ENCODE results near the gene LPAR5. TPM values are rescaled to one million over a fixed set of nuclear protein-coding genes. Genes with fewer than 3 reads are reported as not detected.

LPAR5 gene
- total RNA-seq, 1 experiment from 2014 or later = 0.22 TPM

DNA sequence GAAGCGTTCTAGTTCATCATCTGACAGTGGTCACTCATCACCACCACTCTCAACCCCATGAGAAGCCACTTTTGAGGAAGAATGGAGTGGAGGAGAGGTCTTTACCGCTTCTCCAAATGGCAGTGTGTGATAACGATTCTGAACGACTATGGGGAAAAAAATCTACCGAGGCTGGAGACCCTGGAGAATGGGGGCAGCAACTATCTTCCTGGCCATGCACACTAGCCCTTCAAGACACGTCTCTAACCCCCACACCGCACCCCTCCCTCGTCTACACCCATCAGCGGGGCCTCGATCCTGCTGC is 26.8 kb upstream of the LPAR5 start:
- no peak overlapping the region for H2BK120ac ChIP-seq (ENCODE audit: low read depth, low read length, poor library complexity, severe bottlenecking)
- Mint-ChIP-seq H3K27ac (peak overlapping the region; percentile 96 to 99 (median 98)), H3K27me3 (ENCODE audit: low read depth) (no peaks in the 10 kb centered on the region), H3K36me3 (ENCODE audit: insufficient read depth in 1 of 3, low read depth in 3 of 3) (peaks cover 6 to 20% (median 16%) of the 10 kb centered on the region in 3 experiments), H3K9me3 (no peaks in the 10 kb centered on the region), H3K4me3 (peak overlapping the region; percentile 94 to 96), H3K4me1 (peaks cover 10% of the 10 kb centered on the region in 2 experiments)
- no peaks in the 10 kb centered on the region for H3K4me1 ChIP-seq (ENCODE audit: insufficient read depth, low read length)
- no peak overlapping the region for H2BK20ac ChIP-seq (ENCODE audit: low read depth, low read length, poor library complexity, severe bottlenecking)
- H3K9me3 ChIP-seq (ENCODE audit: control insufficient read depth, low read depth, low read length) = no peaks in the 10 kb centered on the region
- H3K79me1 ChIP-seq (ENCODE audit: insufficient read depth, low read depth, low read length, poor library complexity, severe bottlenecking) = no peaks in the 10 kb centered on the region
- H3K79me2 ChIP-seq (ENCODE audit: insufficient read depth, low read length) = no peaks in the 10 kb centered on the region
- no peak overlapping the region for H2BK15ac ChIP-seq (ENCODE audit: low read depth, low read length)
- no peak overlapping the region for H2AFZ ChIP-seq (ENCODE audit: low read length)
- no peak overlapping the region for H3K56ac ChIP-seq (ENCODE audit: insufficient read length, low read depth, low read length)
- TF ChIP-seq, protein P1, sequence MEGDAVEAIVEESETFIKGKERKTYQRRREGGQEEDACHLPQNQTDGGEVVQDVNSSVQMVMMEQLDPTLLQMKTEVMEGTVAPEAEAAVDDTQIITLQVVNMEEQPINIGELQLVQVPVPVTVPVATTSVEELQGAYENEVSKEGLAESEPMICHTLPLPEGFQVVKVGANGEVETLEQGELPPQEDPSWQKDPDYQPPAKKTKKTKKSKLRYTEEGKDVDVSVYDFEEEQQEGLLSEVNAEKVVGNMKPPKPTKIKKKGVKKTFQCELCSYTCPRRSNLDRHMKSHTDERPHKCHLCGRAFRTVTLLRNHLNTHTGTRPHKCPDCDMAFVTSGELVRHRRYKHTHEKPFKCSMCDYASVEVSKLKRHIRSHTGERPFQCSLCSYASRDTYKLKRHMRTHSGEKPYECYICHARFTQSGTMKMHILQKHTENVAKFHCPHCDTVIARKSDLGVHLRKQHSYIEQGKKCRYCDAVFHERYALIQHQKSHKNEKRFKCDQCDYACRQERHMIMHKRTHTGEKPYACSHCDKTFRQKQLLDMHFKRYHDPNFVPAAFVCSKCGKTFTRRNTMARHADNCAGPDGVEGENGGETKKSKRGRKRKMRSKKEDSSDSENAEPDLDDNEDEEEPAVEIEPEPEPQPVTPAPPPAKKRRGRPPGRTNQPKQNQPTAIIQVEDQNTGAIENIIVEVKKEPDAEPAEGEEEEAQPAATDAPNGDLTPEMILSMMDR (conservative IDR thresholded peaks at IDR 0.05) = no peak
- WGBS (ENCODE audit: extremely low coverage, insufficient read length, low lambda C conversion rate) = no CpG with 5 or more reads among the region's 10 CpGs
- no peak overlapping the region for H3K18ac ChIP-seq (ENCODE audit: insufficient read length, low read depth, low read length)
- H4K20me1 ChIP-seq (ENCODE audit: control insufficient read depth, insufficient read depth, insufficient read length) = no peaks in the 10 kb centered on the region
- no peak overlapping the region for H3T11ph ChIP-seq (ENCODE audit: low read length)
- no peak overlapping the region for H4K91ac ChIP-seq (ENCODE audit: insufficient read length, low read depth, low read length)
- peak overlapping the region; percentile 89 for H3K9ac ChIP-seq (ENCODE audit: extremely low read depth, insufficient read length, low read length)
- no peak overlapping the region for H2BK12ac ChIP-seq (ENCODE audit: insufficient read length, low read depth, low read length)
- no peak overlapping the region for H2BK5ac ChIP-seq (ENCODE audit: insufficient read length, low read length)
- DNase-seq = no peak
- H3K23ac ChIP-seq (ENCODE audit: insufficient read length, low read depth, low read length) = no peak overlapping the region
- no peak overlapping the region for H4K8ac ChIP-seq (replicated peaks; ENCODE audit: insufficient read length, low read depth, low read length)
- no peak overlapping the region for H4K5ac ChIP-seq (ENCODE audit: insufficient read length, low read depth, low read length)
- no peak overlapping the region for H3K27ac ChIP-seq (ENCODE audit: insufficient read length, low read depth, low read length)
- peak overlapping the region; percentile 88 for H3K4me2 ChIP-seq (ENCODE audit: insufficient read depth, insufficient read length, low read length)
- no peaks in the 10 kb centered on the region for H3K27me3 ChIP-seq (ENCODE audit: insufficient read depth, low read length)
- peak overlapping the region; percentile 76 for H3K14ac ChIP-seq (ENCODE audit: insufficient read depth, low read length)
- peaks cover 4% of the 10 kb centered on the region for H3K23me2 ChIP-seq (ENCODE audit: insufficient read length, low read depth, low read length, poor library complexity, severe bottlenecking)
- H3K4ac ChIP-seq (ENCODE audit: low read depth, low read length) = no peak overlapping the region
- H2AK5ac ChIP-seq (ENCODE audit: insufficient read length, low read length) = no peak overlapping the region

All from H9 (cell line).